HG02970 (cell line): Measurements from ENCODE around the gene MGMT.

Experiments
- ATAC-seq: cut with Tn5 transposase; IDR thresholded peaks from one replicate; pipeline ENCODE4 v1.9.1; 2021; ENCODE audit warnings: mild to moderate bottlenecking, moderate library complexity, moderate number of reproducible peaks; ENCODE audit not compliant: unreplicated experiment, low FRiP score

MGMT gene

GRCh38 chr10:129516846-129517679 is 50.0 kb downstream of the MGMT start:
- ATAC-seq = no peak

DNA sequence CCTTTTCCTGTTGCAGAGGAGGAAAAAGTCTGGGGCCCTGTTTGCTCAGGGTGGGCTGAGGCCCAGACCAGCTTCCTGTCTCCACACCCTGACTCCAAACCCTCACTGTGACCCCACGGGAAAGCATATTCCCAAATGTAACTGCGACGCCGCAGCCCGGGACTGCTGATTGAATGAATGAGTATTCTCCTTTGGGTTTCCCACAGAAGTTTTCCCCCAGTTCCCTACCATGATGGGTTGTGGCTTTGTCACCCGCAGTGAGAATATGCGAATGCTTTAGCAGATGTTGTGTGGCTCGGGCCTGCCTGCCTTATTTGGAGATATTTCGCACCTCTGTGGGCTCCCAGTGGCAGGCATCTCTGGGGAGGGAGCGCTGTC is 50.6 kb downstream of the MGMT start:
- ATAC-seq = no peak

DNA sequence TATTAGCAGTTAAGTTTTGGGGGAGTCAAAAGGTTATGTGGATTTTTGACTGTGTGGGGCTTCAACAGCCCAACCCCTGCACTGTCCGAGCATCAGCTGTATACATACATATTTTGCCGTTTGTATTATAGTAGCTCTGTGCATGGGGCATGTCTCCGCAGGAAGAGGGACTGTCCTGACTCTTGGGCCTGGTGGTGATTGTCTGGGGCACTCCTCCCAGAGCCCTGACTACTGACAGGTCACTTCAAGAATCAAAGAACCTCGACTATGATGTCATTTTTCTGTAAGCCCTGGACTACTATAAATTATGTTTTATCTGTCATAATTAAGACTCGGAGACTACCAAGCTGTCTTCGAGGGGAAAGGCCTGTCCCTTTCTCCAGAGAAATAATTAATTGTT is 51.8 kb downstream of the MGMT start:
- no peak for ATAC-seq

DNA sequence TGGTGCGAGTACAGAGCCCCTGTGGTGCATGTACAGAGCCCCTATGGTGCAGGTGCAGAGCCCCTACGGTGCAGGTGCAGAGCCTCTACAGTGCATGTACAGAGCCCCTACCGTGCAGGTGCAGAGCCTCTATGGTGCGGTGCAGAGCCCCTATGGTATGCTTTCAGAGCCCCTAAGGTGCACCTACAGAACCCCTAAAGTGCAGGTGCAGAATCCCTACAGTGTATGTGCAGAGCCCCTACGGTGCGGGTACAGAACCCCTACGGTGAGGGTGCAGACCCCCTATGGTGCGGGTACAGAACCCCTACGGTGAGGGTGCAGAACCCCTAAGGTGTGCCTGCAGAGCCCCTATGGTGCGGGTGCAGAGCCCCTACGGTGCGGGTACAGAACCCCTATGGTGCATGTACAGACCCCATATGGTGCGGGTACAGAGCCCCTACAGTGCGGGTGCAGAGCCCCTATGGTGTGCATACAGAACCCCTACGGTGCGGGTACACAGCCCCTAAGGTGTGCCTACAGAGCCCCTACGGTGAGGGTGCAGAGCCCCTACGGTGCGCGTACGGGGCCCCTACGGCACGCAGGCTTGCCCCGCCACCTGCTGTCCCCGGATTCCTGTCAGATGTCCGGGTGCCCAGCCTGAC is 53.5 kb downstream of the MGMT start:
- ATAC-seq = no peak

DNA sequence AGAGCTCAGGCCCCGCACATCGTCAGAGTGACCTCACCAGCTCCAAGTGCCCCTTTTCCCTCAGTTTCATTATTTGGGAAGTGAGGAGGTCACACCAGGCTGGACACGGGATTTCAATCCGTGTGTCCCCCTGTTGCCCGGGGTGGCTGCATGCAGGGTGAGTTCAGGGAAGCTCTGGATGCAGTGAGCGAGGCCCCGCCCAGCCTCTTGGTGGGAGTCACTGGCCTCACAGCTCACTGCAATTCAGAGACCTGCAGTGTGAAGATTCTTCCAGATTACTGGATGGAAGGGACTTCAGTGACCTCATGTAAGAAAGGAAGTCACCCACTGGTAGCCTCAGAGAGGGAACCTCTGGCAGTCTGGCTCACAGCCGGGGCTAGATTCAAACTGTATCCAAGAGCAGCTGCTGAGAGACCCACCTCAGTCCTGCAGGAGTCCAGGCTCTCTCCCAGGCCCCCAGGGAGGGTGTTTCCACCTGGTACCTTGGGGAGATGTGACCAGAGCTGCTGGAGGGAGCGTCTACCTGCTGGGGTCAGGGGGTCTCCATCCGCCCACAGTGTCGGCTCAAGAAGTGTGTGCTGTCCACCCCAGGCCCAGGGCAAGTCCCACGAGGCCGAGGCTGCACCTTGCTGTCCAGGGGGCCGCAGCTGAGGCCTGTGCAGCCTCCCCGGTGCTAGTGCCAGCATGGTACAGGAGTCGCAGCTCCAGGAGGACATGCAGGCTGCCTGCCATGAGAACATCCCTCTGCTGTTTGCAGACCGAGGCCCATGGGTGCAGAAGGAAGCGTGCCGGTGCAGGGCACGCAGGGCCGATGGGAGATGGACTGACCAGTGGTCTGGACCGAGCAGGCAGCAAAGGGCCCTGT is 54.4 kb downstream of the MGMT start:
- no peak for ATAC-seq

DNA sequence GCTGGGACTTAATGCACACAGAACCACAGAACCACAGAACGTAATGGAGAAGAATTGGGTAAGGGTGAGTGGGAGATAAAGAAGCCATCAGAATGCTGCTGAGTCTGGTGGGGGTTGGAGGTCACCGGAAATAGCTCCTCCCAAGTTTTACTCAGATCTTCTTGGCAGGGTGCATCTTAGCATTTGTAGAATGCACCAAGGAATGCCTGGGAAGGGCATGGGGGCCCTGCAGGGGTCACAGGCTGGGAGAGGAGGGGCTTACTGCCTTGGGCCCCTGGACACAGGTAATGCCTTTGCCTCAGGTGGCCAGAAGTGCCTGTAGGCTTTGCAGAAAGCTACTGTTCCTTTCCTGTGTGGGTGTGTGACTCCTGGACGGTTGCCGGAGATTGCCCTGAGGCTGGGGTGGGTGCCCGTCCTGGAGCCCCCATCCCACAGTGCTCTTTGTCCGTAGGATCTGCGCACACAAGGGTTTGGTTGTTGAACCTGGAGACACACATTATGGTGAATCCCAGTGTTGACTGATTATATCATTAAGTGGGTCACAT is 55.1 kb downstream of the MGMT start:
- ATAC-seq = no peak

- no peak for ATAC-seq
Measured at GRCh38 chr10:129523031-129523722, 56.1 kb downstream of the MGMT start.

GRCh38 chr10:129523723-129524316 is 56.8 kb downstream of the MGMT start:
- ATAC-seq = no peak

DNA sequence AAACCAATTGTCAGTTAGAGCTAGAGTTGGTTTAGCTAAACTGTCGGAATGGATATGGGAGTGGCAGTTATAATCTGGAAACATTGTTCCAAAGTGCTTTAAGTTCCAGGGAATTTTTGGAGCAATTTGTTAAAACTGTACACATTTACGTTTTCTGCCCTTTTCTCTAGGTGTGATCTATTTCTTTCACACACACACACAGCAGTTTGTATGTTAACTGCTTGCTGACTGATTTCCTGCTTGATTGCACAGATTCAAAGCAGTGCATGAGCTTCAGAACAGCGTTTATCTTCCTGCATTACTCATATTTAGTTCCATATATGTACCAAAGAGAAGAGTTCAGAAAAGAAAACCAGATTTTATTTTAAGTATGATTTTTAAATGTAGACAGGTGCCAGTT is 57.9 kb downstream of the MGMT start:
- no peak for ATAC-seq

DNA sequence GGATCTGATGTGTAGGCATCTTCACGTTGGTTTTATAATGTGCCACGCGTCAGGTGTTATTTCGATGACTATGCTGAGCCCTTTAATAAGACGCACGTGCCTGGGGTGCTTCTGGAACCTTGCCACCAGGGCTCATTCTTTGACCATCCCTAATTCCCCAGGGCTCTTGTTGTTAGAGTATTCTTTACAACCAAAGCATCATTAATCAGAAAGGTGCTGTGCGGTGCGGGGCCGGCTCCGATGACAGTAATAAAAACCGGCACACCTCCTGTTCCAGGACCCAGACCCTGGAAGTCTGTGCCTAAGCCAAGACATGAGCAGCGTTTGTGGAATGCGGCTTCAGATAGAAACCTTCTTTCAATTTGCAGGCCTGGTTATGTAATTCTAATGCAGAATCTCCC is 58.4 kb downstream of the MGMT start:
- ATAC-seq = no peak

DNA sequence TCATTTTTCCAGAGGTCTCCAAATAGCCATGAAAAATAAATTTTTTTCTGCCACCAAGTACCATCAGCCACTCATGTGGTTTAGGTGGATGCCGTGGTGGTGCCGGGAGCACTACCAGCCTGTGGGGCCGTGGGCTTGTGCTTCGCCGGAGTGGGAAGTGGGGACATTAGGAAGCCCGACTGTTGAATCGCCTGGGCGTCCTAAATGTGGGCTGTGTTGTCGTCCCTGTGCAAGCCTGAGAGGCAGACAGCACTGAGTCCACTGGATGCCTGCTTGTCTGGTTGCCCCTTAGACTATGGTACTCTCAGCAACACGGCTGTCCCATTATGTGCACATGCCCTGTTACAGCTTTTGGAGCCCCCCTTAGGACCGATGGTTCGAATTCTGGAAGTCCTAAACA is 59.9 kb downstream of the MGMT start:
- no peak for ATAC-seq

- ATAC-seq = no peak
Measured at GRCh38 chr10:129528376-129528978, 61.4 kb downstream of the MGMT start.

DNA sequence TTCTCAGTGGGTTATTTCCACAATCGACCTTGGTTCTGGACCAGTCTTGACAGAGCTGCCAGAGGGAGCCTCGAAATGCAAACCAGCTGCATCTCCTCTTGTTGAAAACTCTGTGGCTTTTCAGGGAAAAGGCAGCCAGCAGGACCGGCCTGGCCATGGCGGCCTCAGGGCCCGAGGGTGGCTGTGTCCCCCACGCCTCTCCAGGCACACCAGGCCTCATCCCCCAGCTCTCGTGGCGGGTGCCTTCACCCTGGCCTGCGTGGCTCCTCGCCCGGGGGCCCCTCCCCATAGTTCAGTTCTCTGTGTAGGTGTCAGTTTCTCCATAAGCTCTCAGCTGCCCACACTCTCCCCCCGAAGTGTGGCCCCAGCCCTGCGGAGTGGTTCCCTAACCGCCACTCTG is 63.5 kb downstream of the MGMT start:
- no peak for ATAC-seq

GRCh38 chr10:129531195-129531968 is 64.3 kb downstream of the MGMT start:
- no peak for ATAC-seq

DNA sequence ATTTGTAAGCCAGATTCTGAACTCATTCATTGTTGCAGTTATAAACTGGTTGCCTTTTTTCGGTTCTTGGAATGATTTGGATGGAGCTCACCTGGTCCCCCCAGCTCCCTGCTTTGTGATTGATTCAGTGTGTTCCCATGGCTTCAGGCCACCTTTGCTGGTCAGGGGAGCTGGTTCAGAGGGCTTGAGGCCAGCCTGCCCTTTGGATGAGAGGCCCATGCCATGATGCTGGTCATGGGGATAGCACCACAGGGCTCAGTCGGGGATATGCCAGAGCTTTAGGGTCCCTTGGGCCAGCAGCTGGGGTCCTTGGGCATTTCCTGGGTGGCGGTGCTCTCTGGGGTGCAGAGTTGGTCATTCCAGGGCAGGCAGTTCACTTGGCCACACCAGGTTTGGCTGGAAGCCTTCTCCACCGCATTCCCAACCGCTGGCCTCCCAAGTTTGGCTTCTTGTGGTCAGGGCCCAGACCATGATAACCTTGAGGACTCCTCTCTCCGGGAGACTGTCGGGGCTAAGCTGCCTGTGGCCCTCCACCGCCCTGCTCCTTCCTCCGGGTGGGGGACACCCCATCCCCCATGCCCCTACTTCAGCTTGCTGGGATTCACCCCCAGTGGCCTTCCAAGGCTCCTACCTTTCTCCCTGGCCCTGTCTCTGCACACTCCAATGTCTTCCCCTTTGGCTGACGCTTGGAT is 65.1 kb downstream of the MGMT start:
- ATAC-seq = no peak

DNA sequence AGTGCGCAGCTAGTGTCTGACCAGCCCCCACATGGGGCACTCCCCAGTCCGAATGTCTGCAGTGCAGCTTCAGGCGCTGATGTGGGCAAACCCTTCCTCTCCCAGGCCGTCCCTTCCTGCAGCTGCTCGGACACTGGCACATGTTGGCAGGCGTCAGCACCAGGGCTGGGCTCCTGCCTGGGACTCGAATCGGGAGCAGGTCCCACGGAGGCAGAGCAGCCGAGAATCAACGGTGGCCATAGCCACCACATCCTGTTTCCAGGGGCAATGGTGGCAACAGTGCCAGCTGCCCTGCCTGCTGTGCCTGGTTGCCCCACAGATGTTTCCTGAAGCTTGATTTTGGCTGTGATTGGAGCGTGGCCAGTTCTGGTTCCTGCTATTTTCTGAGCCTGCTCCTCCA is 65.8 kb downstream of the MGMT start:
- no peak for ATAC-seq

DNA sequence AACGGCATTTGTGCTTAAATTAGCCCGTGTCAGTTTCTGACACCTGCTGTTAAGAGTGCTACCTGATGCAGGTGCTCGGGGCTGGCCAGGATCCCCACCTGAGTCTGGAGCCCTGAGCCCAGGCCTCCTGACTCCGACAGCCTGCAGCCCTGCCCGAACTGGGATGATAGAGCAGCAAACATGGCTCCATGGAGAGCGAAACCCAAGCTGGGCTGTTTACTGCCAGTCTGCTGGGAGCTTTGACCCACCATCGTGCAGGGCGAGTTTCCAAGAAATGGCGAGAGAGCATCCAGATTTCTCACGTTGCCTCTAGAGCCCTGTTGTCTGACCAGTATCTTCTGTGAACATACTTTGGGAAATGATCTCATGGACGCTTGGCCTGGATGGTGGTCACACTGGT is 66.2 kb downstream of the MGMT start:
- ATAC-seq = no peak

DNA sequence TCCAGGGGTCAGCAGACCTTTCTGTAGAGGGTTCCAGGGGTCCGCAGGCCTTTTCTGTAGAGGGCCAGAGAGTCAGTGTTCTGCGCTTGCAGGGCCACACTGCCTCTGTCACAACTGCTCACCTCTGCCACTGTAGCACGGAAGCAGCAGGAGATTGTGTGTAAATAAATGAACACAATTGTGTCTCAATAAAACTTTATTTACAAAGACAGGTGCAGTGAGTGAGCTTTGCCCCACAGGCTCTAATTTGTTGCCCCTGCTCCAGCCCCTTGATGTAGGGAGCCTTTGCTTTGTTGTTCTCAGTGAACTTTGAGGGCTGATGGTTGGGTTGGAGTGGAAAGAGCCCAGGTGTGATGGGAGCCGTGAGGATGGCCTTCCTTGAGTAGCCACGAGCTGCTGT is 67.8 kb downstream of the MGMT start:
- ATAC-seq = no peak
